GM21737 (cell line): Measurements from ENCODE around the gene IRF6.
"Not testable (repeated sequence)": the region's sequence is repeated elsewhere in the genome, so short reads cannot be mapped to it uniquely, and the experiment has no call there.

Experiments
- ATAC-seq: cut with Tn5 transposase; IDR thresholded peaks from one replicate; pipeline ENCODE4 v1.9.1; 2021; ENCODE audit warnings: mild to moderate bottlenecking, moderate library complexity; ENCODE audit not compliant: unreplicated experiment

IRF6 gene

GRCh38 chr1:209823143-209824041 is 17.4 kb upstream of the IRF6 start:
- peak; percentile 39 for ATAC-seq

- ATAC-seq, result no peak
Measured at GRCh38 chr1:209822706-209823105, 16.8 kb upstream of the IRF6 start.

GRCh38 chr1:209820986-209821385 is 15.0 kb upstream of the IRF6 start:
- no peak for ATAC-seq

- ATAC-seq, result no peak
Measured at GRCh38 chr1:209819058-209819457, 13.1 kb upstream of the IRF6 start.

GRCh38 chr1:209817691-209818090 is 11.7 kb upstream of the IRF6 start:
- no peak for ATAC-seq

- ATAC-seq, result no peak
Measured at GRCh38 chr1:209816923-209817322, 11.0 kb upstream of the IRF6 start.

GRCh38 chr1:209815931-209816341 is 10.0 kb upstream of the IRF6 start:
- ATAC-seq, result no peak

GRCh38 chr1:209815490-209815889 is 9.5 kb upstream of the IRF6 start:
- ATAC-seq, result no peak

- no peak for ATAC-seq
Measured at GRCh38 chr1:209813902-209814301, 8.0 kb upstream of the IRF6 start.

GRCh38 chr1:209810783-209811182 is 4.8 kb upstream of the IRF6 start:
- ATAC-seq, result no peak

GRCh38 chr1:209809611-209810010 is 3.7 kb upstream of the IRF6 start:
- no peak for ATAC-seq

- ATAC-seq, result no peak
Measured at GRCh38 chr1:209808059-209808581, 2.2 kb upstream of the IRF6 start.

GRCh38 chr1:209807509-209807908 is 1.6 kb upstream of the IRF6 start:
- no peak for ATAC-seq

GRCh38 chr1:209805341-209805781 is 581 bp downstream of the IRF6 start:
- ATAC-seq, result no peak

GRCh38 chr1:209803568-209803967 is 2.4 kb downstream of the IRF6 start:
- ATAC-seq, result no peak

- no peak for ATAC-seq
Measured at GRCh38 chr1:209802780-209803152, 3.2 kb downstream of the IRF6 start.

GRCh38 chr1:209802117-209802779 is 3.7 kb downstream of the IRF6 start:
- ATAC-seq, result no peak

GRCh38 chr1:209800984-209801834 is 4.7 kb downstream of the IRF6 start:
- ATAC-seq, result no peak

- no peak for ATAC-seq
Measured at GRCh38 chr1:209797978-209798639, 7.8 kb downstream of the IRF6 start.

GRCh38 chr1:209793711-209794110 is 12.2 kb downstream of the IRF6 start:
- ATAC-seq, result not testable (repeated sequence)
